HepG2 (cell line): Measurements from ENCODE around the gene DDAH2. TPM values are rescaled to one million over a fixed set of nuclear protein-coding genes. Genes with fewer than 3 reads are reported as not detected.

Source experiments
- ATAC-seq: fragments of 200-7000 bp; cut with Tn5 transposase; 3 replicates; pipeline ENCODE4 v1.9.1; 2020; ENCODE audit warnings: mild to moderate bottlenecking, moderate library complexity
- BruUV-seq: library from RNA; stranded (reverse); fragments of 400-500 nt; replicated peaks from 2 replicates; lab custom pipeline; 2021; lab: Mats Ljungman, UMichigan
- CTCF ChIA-PET: fragments of 300-600 bp; formaldehyde crosslinking; extraction: SDS; loops from one replicate; lab custom pipeline; 2021; ENCODE audit warnings: low total read pairs, inconsistent platforms, low intra/inter-chr PET ratio; lab: Yijun Ruan, JAX
- POLR2A ChIA-PET: fragments of 350-600 bp; sonication (Branson Sonifier 250); formaldehyde crosslinking; loops from one replicate; lab custom pipeline; 2020; ENCODE audit warnings: antibody characterized with exemption, inconsistent platforms; lab: Yijun Ruan, JAX
- DNase-seq: peaks from one replicate; pipeline ENCODE4 v3.0.0-alpha.2; 2015; ENCODE audit warnings: low spot score
- FAIRE-seq: peaks from 3 replicates; lab custom pipeline; 2011; peaks lifted over from hg19 to GRCh38; lab: Jason Lieb, UNC
- H2AFZ ChIP-seq: one replicate; pipeline ENCODE4 v1.6.1; 2011; ENCODE audit warnings: low read length, inconsistent platforms
- H3K27ac ChIP-seq: fragments of 300-600 bp; 3 replicates; pipeline ENCODE4 v1.8.0; 2011; ENCODE audit warnings: mixed run types, mild to moderate bottlenecking, mixed read lengths, low read length, inconsistent platforms; ENCODE audit not compliant: insufficient read depth; ENCODE audit errors: extremely low read length
- H3K27me3 ChIP-seq, 2 experiments: fragments of 200-600 bp in 1 of 2; 2 replicates in 1 of 2; 3 replicates in 1 of 2; pipeline versions ENCODE4 v1.6.0 to v1.8.0; 2011; ENCODE audit warnings: low read length in 2 of 2, mild to moderate bottlenecking in 2 of 2, moderate library complexity in 2 of 2, inconsistent platforms in 1 of 2; ENCODE audit not compliant: insufficient read depth in 2 of 2, control insufficient read depth in 1 of 2
- H3K36me3 ChIP-seq, 2 experiments: fragments of 200-600 bp in 1 of 2; replicated peaks in 1 of 2; 2 replicates in 1 of 2; 3 replicates in 1 of 2; pipeline versions ENCODE4 v1.5.1 to v1.8.0; 2011; ENCODE audit warnings: low read length in 2 of 2, inconsistent platforms in 1 of 2; ENCODE audit not compliant: insufficient read depth in 2 of 2, control insufficient read depth in 1 of 2
- H3K4me1 ChIP-seq: 2 replicates; pipeline ENCODE4 v1.5.1; 2012; ENCODE audit warnings: low read length, inconsistent platforms; ENCODE audit not compliant: insufficient read depth
- H3K4me2 ChIP-seq: 2 replicates; pipeline ENCODE4 v1.6.0; 2011; ENCODE audit warnings: low read depth, low read length, inconsistent platforms
- H3K4me3 ChIP-seq, 3 experiments: fragments of 200-600 bp in 1 of 3; sonication (generic), shearing (Covaris generic) in 1 of 3; replicated peaks in 1 of 3; 2 replicates each; pipeline ENCODE4 v1.5.1; 2011 to 2016; ENCODE audit warnings: low read length in 3 of 3, inconsistent platforms in 2 of 3, low read depth in 2 of 3, mild to moderate bottlenecking in 2 of 3, control low read depth in 1 of 3, mixed read lengths in 1 of 3; ENCODE audit not compliant: insufficient read depth in 1 of 3
- H3K79me2 ChIP-seq: one replicate; pipeline ENCODE4 v1.6.1; 2011; ENCODE audit warnings: low read length, inconsistent platforms; ENCODE audit not compliant: insufficient read depth
- H3K9ac ChIP-seq: 2 replicates; pipeline ENCODE4 v1.6.0; 2011; ENCODE audit warnings: mild to moderate bottlenecking, low read depth, low read length, inconsistent platforms; ENCODE audit not compliant: insufficient read depth
- H3K9me3 ChIP-seq: 2 replicates; pipeline ENCODE4 v1.5.1; 2012; ENCODE audit warnings: mild to moderate bottlenecking, low read length
- H4K20me1 ChIP-seq: 2 replicates; pipeline ENCODE4 v1.6.0; 2011; ENCODE audit warnings: inconsistent platforms, mild to moderate bottlenecking, low read length, moderate library complexity; ENCODE audit not compliant: insufficient read depth
- ARNTL ChIP-seq: sonication (generic); formaldehyde crosslinking; IDR thresholded peaks from 2 replicates; pipeline ENCODE4 v1.4.0; 2020; ENCODE audit warnings: mild to moderate bottlenecking, missing genetic modification reagents
- HMGA1 ChIP-seq: sonication (generic); formaldehyde crosslinking; conservative IDR thresholded peaks from 2 replicates; pipeline ENCODE4 v1.4.0; 2020; ENCODE audit warnings: missing genetic modification reagents
- HNRNPK ChIP-seq: fragments of 200-400 bp; formaldehyde crosslinking; IDR thresholded peaks from 2 replicates; pipeline ENCODE4 v1.6.1; 2018; ENCODE audit warnings: low read length, low read depth, moderate library complexity, mild to moderate bottlenecking; ENCODE audit not compliant: poor library complexity, severe bottlenecking
- MBD4 ChIP-seq: IDR thresholded peaks from 2 replicates; pipeline ENCODE4 v1.6.1; 2012; ENCODE audit warnings: low read length, inconsistent platforms, borderline replicate concordance
- SP4 ChIP-seq: sonication (generic); formaldehyde crosslinking; IDR thresholded peaks from 2 replicates; pipeline ENCODE4 v1.8.1; 2023; ENCODE audit warnings: mild to moderate bottlenecking, missing genetic modification reagents
- YY1 ChIP-seq: IDR thresholded peaks from 2 replicates; pipeline ENCODE4 v1.6.1; 2011; ENCODE audit warnings: low read length, low read depth, moderate library complexity, mild to moderate bottlenecking; ENCODE audit not compliant: insufficient read depth, insufficient replicate concordance
- ZNF253 ChIP-seq: sonication (generic); formaldehyde crosslinking; IDR thresholded peaks from 2 replicates; pipeline ENCODE4 v1.8.0; 2022; ENCODE audit warnings: mild to moderate bottlenecking, missing genetic modification reagents, borderline replicate concordance
- ZNF337 ChIP-seq: sonication (generic); formaldehyde crosslinking; IDR thresholded peaks from 2 replicates; pipeline ENCODE4 v1.5.1; 2020; ENCODE audit warnings: missing genetic modification reagents, low read depth, mild to moderate bottlenecking, borderline replicate concordance
- WGBS: methylation state at CpG from one replicate; pipeline ENCODE4 v1.1.6; 2017; ENCODE audit warnings: low lambda C conversion rate; 5-methylcytosine and 5-hydroxymethylcytosine counted together
- in situ Hi-C: cut with HindIII; loops from 2 replicates; pipeline ENCODE4 v1.10.0; 2017; ENCODE audit warnings: low pct_unique_long_range_greater_than_20kb; ENCODE audit not compliant: extremely low pct_ligation_motif_present
- intact Hi-C: fragments of 100-400 bp; cut with micrococcal nuclease; formaldehyde crosslinking; loops from one replicate; pipeline ENCODE4 v1.10.0; 2022; ENCODE audit not compliant: unreplicated experiment
- polyA plus RNA-seq, 8 experiments: library from polyadenylated mRNA; depleted of rRNA in 3 of 8; stranded (reverse) in 7 of 8; unstranded in 1 of 8; fragments of >200 nt; fragmentation: Illumina TruSeq in 4 of 8; extraction: Trizol in 4 of 8; gene quantifications; 2 replicates each; pipeline versions ENCODE4 v1.2.1 to v1.2.3, GENCODE V29; 2011 to 2016; ENCODE audit warnings: low read depth in 4 of 8, missing spikeins in 1 of 8, mixed read lengths in 1 of 8; ENCODE audit not compliant: insufficient read depth in 1 of 8
- total RNA-seq, 5 experiments: library from RNA; depleted of rRNA; stranded (reverse); fragments of >200 nt; fragmentation: Illumina TruSeq; extraction: Trizol; gene quantifications; 2 replicates each; pipeline ENCODE4 v1.2.3, GENCODE V29; 2016; ENCODE audit warnings: low read depth in 1 of 5
- TF ChIP-seq, protein P1 (sequence below): sonication (generic); formaldehyde crosslinking; IDR thresholded peaks from 2 replicates; pipeline ENCODE4 v1.5.0; 2020; ENCODE audit warnings: missing genetic modification reagents

Gene DDAH2
- total and polyA plus RNA-seq, 2 of the 13 experiments (the other 11 are each of a cell fraction or from before 2014, with no cell fraction given): 16.4 to 21.1 TPM

DNA sequence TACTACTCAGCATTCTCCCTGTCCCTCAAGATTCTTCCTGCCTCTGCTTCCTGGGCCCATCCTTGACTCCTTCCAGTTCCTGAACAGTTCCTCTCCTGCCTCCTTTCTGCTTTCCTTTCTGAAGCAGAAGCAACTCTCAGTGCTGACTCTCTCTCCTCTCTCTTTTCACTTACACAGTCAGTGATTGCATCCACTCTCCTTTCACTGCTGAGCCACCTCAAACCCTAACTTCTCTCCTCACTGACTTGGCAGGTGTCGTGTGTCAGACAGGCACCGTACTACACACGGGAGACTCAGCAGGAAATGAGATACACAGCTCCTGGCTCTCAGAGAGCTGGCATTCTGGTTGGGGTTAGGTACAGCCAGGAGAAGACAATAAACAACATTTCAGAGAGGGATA lies 31.5 kb downstream of the DDAH2 start:
- intact Hi-C loops (no loop called here), in situ Hi-C loops (no loop called here)
- BruUV-seq: no TSS peak
- Histone ChIP-seq H3K4me2 (no peak overlapping the region), H2AFZ (no peak overlapping the region), H3K36me3 (peaks cover 24 to 48% of the 10 kb centered on the region in 2 experiments), H3K9me3 (no peaks in the 10 kb centered on the region), H4K20me1 (no peaks in the 10 kb centered on the region), H3K4me3 (no peak overlapping the region), H3K4me1 (peaks cover 32% of the 10 kb centered on the region), H3K27me3 (no peaks in the 10 kb centered on the region; a peak in 2 of 5 replicates), H3K9ac (no peak overlapping the region), H3K79me2 (peaks cover 18% of the 10 kb centered on the region), H3K27ac (no peak overlapping the region)
- DNase-seq (no peak), FAIRE-seq (no peak), ATAC-seq (no peak)
- CTCF ChIA-PET: no interaction called here
- POLR2A ChIA-PET: no interaction called here
- TF ChIP-seq ARNTL (CRISPR knock-in tag) (no peak), HMGA1 (CRISPR knock-in tag) (no peak), ZNF253 (no peak), YY1 (no peak), MBD4 (no peak), HNRNPK (no peak), SP4 (no peak)
- TF ChIP-seq, protein P1, sequence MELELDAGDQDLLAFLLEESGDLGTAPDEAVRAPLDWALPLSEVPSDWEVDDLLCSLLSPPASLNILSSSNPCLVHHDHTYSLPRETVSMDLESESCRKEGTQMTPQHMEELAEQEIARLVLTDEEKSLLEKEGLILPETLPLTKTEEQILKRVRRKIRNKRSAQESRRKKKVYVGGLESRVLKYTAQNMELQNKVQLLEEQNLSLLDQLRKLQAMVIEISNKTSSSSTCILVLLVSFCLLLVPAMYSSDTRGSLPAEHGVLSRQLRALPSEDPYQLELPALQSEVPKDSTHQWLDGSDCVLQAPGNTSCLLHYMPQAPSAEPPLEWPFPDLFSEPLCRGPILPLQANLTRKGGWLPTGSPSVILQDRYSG: no peak
- 94% methylated on average over 3 of the region's 3 CpGs for WGBS

DNA sequence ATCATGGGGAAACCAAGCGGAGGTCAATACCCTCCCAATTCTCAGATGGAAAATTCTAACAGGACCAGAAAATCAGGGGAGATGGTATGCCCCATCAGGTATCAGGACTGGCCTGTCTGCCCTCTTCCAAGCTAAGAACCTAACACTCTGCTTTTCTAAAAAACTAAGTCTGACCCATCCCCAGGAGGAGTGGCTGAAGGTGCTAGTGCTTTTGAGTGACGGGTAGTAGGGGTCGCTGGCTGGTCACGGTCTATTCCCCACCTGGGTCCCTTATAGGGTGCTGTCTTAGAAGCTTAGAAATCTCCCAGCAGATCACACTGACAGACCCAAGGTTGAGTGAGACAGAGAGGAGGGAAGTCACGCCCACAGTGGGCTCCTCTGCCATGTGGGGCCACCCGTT lies 35.6 kb downstream of the DDAH2 start:
- POLR2A ChIA-PET: interaction anchor here (4.9 kb wide), 1 partner anchor 9 kb away, joined by 22 read pairs; the partner anchor contains the start of gene ABHD16A
- no peak overlapping the region for H2AFZ ChIP-seq
- no peak overlapping the region for H3K4me2 ChIP-seq
- CTCF ChIA-PET: no interaction called here
- no peaks in the 10 kb centered on the region for H3K79me2 ChIP-seq
- H3K27me3 ChIP-seq: no peaks in the 10 kb centered on the region
- in situ Hi-C loops: no loop called here
- H3K36me3 ChIP-seq: peaks cover 48 to 80% of the 10 kb centered on the region in 2 experiments
- H3K9me3 ChIP-seq: no peaks in the 10 kb centered on the region
- H4K20me1 ChIP-seq: no peaks in the 10 kb centered on the region
- BruUV-seq: no TSS peak
- DNase-seq: no peak
- H3K27ac ChIP-seq: no peak overlapping the region
- no peak overlapping the region for H3K4me3 ChIP-seq
- ATAC-seq: no peak
- WGBS: 95% methylated on average over 6 of the region's 6 CpGs
- FAIRE-seq: no peak
- TF ChIP-seq ZNF337 (CRISPR knock-in tag): no peak
- TF ChIP-seq, all 625 proteins: peak for 0
- peaks cover 12% of the 10 kb centered on the region; the same call in 1 of the 2 replicates for H3K4me1 ChIP-seq
- H3K9ac ChIP-seq: no peak overlapping the region
- intact Hi-C loops: no loop called here
